Medulla oblongata (tissue), 1 donor: ENCODE measurements around the gene TFCP2.

ENCODE experiments used
- DNase-seq: peaks from one replicate; pipeline ENCODE4 v3.0.0-alpha.2; 2015; ENCODE audit errors: extremely low spot score

Gene TFCP2

DNA sequence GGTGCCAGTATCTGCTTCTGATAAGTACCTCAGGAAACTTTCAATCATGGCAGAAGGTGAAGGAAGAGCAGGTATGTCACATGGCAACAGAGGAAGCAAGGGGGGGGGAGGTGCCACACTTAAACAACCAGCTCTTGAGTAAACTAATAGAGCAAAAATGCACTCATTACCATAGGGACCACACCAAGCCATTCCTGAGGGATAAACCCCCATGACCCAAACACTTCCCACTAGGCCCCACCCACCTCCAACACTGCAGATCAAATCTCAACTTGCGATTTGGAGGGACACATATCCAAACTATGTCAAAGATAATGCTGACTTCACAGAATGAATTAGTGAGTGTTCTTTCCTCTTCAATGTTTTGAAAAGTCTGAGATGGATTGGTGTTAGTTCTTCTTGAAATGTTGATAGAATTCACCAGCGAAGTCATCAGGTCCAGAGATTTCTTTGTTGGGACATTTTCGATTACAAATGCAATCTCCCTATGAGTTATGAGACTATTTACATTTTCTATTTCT is 16.6 kb downstream of the TFCP2 start:
- DNase-seq = no peak

DNA sequence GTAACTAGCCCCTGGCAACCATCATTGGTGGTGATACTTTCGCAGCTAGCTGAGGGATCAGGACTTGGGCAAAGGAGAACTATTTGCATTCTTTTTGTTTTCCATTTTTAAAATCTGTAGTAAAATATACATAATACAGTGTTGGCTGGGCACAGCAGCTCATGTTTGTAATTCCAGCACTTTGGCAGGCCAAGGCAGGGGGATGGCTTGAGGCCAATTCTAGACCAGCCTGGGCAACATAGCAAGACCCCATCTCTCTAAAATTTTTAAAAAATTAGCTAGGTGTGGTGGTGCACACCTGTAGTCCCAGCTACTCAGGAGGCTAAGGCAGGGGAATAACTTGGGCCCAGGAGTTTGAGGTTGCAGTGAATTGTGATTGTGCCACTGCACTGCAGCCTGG is 20.0 kb downstream of the TFCP2 start:
- DNase-seq = no peak

- no peak for DNase-seq
Measured at GRCh38 chr12:51150777-51151176, 22.2 kb downstream of the TFCP2 start.

DNA sequence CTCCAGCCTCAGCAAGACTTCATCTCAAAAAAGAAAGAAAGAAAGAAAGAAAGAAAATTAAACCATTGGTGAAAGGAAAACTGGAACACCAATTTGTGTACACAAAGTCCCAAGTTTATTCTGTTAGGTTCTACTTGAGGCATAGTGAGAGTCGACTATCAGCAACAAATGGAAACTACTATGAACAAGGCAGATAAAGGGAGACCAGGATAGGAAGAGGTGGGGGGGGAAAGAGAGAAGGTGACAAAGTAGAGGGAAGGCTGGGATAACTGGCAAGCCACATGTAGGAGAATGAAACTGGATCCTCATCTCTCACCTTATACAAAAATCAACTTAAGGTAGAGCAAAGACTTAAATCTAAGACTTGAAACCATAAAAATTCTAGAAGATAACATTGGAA is 25.6 kb downstream of the TFCP2 start:
- DNase-seq = no peak

GRCh38 chr12:51139292-51139844 is 33.6 kb downstream of the TFCP2 start:
- DNase-seq = no peak

DNA sequence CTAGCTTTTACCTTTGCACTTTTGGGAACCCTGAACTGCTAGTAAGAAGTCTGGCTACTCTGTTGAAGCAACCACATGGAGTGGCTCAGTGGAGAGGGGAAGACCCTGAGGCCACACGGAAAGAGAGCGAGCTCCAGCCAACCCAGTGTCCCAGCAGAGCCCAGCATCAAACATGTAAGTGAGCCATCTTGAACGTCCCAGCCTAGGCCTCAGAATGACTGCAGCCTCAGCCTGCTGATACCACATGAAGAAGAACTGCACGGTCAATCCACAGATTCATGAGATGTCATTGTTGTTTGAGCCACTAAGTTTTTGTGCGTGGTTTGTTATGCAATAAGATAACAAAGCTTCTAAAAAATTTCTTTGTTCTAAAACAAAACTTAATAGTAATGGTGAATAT is 40.2 kb downstream of the TFCP2 start:
- DNase-seq = no peak

DNA sequence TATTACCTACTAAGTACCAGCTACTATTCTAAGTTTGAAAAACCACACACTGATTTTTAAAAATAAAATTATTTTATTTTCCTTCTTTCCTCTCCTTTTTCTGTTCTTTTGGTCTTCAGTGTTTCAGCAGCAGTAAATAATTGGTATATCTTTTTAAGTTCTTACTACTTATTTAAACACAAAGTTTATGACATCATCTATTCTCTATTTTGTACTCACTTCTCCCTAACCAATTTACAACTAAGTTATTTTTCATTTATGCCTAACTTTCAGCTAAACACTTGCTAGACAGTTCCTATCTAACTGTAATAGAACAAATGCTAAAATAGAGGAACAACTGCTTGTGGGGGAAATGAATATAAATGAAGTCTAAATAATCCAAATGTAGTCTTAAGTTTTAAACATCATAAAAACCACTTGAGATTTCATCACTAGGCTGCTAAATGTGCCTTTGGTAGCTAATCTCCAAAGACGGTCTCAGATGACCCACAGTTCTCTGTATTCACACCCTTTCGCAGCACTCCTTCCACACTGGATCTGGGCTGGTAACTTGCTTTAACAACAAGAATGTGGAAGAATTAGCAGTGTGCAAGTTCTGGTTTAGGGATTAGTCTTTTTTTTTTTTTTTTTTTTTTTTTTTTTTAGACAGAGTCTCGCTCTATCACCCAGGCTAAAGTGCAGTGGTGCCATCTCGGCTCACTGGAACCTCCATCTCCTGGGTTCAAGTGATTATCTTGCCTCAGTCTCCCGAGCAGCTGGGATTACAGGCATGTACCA is 41.0 kb downstream of the TFCP2 start:
- DNase-seq = no peak

GRCh38 chr12:51128919-51129318 is 44.0 kb downstream of the TFCP2 start:
- no peak for DNase-seq

DNA sequence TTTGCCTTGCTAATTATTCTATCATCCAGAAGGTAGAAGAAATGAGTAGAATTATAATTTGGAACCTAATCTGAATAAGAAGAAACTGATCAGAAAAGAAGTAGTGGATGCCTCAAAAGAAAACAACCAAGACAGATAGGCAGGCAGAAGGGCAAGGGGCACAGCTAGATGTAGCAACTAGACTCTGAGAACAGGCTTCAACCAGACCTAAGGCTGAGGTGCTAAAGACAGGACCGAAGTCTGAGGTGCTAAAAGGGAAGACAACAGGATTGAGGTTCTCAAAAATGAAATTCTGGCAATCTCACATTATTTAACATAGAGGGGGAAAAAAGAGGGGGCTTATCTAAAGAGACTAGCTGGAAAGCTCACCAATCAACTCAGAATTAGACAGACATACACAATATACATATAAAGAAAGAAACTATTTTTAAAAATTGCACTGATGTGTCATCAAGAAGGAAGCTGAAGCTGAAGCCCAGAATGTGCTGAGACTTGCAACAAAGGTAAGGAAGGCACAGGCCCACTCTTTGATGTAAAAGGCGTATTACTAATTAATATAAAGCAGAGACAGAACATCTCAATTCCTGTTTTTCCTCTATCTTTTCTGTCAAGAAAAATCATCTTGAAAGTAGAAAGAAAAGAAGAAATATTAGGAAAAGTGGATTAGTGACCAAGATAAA is 45.7 kb downstream of the TFCP2 start:
- DNase-seq = no peak

GRCh38 chr12:51126297-51126696 is 46.6 kb downstream of the TFCP2 start:
- DNase-seq = no peak

DNA sequence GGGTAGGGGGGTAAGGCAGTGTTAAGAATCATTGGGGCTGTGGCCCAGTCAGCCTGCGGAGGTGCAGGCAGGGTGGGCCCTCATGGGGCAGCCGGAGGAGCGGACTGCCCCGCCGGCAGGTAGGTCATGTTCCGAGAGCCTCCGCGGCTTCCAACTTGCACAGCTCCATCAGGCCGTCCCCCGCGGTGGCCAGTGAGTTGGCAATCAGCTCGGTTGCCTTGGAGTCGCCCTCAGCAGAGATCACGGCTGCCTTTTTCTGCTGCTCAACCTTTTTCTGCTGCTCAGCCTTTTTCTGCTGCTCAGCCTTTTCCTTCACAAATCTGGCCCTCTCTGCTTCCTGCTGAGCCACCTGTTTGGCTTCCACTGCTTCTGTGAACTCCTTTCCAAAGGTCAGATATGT is 48.4 kb downstream of the TFCP2 start:
- DNase-seq = no peak

- DNase-seq = no peak
Measured at GRCh38 chr12:51122844-51123243, 50.1 kb downstream of the TFCP2 start.

DNA sequence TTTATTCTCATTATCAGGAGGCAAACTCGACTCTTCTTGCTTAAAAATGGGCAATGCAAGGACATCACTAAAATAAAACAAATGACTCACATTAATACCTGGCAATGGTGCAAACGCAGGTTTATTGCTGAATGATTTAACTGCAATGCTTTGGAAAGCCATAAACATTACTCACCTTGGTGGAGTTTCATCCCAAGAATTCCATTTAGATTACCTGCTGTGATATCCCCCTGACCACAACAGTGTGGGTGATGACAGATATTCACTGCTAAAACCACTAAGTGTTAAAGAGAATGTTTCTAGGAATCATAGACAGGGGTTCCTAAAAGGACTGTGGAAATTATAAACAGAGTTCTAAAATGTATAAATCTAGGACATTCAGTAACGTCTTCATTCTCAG is 54.2 kb downstream of the TFCP2 start:
- DNase-seq = no peak

DNA sequence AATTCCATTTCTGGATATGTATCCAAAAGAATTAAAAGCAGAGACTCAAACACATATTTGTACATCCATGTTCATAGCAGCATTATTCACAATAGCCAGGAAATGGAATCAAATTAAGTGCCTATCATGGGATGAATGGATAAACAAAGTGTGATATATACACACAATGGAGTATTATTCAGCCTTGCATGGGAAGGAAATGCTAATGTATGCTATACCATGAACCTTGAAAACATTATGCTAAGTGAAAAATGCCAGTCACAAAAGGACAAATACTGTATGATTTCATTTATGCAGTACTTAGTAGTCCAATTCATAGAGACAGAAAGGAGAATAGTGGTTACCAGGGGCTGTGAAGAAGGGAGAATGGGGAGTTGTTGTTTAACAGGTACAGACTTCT is 57.4 kb downstream of the TFCP2 start:
- no peak for DNase-seq

- no peak for DNase-seq
Measured at GRCh38 chr12:51108136-51108535, 64.8 kb downstream of the TFCP2 start.

DNA sequence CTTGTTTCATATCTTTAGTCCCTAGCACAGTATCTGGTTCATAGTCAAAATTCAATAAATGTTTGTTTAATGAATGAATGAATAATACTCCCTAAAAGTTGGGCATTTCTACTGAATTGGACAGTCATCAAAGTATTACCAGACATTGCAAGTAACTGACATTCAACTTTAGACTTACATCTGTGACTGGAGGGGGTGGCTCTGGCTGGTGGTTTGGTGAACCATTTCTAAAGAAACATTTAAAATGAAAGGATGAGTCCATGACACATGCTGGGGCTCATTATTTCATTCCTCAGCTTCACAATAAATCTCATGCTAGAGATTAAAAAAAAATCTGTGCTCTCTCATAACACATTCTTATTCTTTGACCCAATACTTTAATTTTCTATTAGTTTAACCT is 69.0 kb downstream of the TFCP2 start:
- DNase-seq = no peak

DNA sequence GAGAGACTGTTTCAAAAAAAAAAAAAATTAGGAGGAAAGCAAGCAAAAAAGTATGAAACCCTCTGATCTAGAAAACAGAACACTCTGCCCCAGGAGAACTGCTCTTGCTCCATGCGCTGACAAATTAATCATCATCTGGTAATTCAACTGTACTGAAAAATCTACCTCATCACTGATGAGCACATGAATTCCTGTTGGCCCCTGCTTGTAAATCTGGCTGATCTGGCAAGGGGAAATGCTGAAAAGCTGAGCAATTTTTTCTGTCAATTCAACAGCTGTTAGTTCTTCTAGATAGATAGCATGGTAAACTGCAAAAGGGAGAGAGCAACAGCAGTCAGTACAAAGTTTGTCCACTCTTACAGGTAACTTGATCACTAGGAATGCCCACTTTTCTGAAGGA is 74.3 kb downstream of the TFCP2 start:
- DNase-seq = no peak

GRCh38 chr12:51090705-51091229 is 82.2 kb downstream of the TFCP2 start:
- no peak for DNase-seq

- no peak for DNase-seq
Measured at GRCh38 chr12:51087818-51088217, 85.1 kb downstream of the TFCP2 start.

DNA sequence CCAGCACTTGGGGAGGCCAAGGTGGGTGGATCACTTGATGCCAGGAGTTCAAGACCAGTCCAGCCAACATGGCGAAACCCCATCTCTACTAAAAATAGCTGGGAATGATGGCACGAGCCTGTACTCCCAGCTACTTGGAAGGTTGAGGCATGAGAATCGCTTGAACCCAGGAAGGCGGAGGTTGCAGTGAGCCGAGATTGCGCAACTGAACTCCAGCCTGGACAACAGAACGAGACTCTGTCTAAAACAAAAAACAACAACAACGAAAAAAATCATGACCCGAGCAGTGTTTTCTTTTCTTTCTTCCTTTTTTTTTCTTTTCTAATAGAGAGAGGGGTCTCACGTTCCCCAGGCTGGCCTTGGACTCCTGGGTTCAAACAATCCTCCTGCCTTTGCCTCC is 86.0 kb downstream of the TFCP2 start:
- no peak for DNase-seq

GRCh38 chr12:51085757-51086156 is 87.2 kb downstream of the TFCP2 start:
- no peak for DNase-seq

DNA sequence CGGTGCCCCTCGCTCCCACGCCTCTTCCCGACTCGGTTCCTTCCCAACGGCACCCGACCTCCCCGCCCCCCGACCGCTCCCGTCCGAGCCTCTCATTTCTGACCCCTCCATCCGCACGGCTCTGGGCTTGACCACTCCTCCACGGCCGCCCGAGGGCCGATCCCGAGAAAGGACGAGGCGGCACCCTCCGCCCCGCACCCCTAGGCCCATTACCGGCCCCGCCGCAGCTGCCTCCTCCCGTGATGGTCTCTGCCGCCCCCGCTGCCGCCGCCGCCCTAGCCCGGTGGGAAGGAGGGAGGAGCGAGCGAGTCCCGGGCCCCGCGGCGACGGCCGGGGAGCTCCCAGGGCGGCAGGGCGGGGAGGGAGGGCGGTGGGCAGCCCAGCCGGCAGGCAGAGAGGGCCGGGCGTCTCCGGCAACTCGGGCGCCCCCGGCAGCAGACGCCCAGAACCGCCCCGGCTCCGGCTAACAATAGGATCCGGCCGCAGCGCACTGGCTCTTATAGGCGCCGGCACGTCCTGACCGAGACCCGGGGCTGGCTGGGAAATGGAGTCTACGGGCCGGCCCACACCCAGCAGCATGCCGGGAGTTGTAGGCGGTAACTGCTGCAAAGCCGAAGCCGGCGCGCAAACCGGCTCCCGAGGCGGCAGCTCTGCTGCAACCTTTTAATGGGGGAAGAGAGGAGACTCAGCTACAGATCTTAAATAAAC is 89.7 kb downstream of the TFCP2 start, which contains the start of gene CSRNP2:
CSRNP2 (minus strand) TSS at position 471 of the 708 bp plus-strand sequence. CDS start 7,035 bp downstream, outside the sequence.
- DNase-seq = peak; percentile 97
